Measurements from ENCODE around the gene HDLBP.

- TF ChIP-seq CTCF (IDR thresholded peaks at IDR 0.05) (no peak), POLR2A (IDR thresholded peaks at IDR 0.05) (no peak)
These were observed 92.1 kb downstream of the HDLBP start for GRCh38 chr2:241223211-241224017.
